HAP-1 (cell line): ENCODE measurements around the gene PLCB1.
A peak's percentile ranks its signal among the peaks of the same experiment; 100 is the strongest.

Experiments
- DNase-seq, 2 experiments: peaks; one replicate each; pipeline ENCODE4 v3.0.0-alpha.2; 2016 to 2020; ENCODE audit warnings: low spot score in 2 of 2
- H3K27me3 ChIP-seq: fragments of 250-450 bp; sonication (Bioruptor Pico); 2 replicates; pipeline ENCODE4 v1.5.1; 2020; ENCODE audit warnings: low read depth, mild to moderate bottlenecking, moderate library complexity
- H3K36me3 ChIP-seq: fragments of 250-450 bp; sonication (Bioruptor Pico); replicated peaks from 2 replicates; pipeline ENCODE4 v1.5.1; 2020; ENCODE audit warnings: mild to moderate bottlenecking
- H3K4me1 ChIP-seq: fragments of 250-450 bp; sonication (Bioruptor Pico); 2 replicates; pipeline ENCODE4 v1.5.1; 2020; ENCODE audit warnings: mild to moderate bottlenecking
- H3K4me3 ChIP-seq: fragments of 250-450 bp; sonication (Bioruptor Pico); 2 replicates; pipeline ENCODE4 v1.5.1; 2020; ENCODE audit warnings: mild to moderate bottlenecking, moderate library complexity
- H3K9me3 ChIP-seq: fragments of 250-450 bp; sonication (Bioruptor Pico); 2 replicates; pipeline ENCODE4 v1.5.1; 2020; ENCODE audit warnings: mild to moderate bottlenecking, moderate library complexity
- in situ Hi-C: fragments of 300-500 bp; cut with MboI; formaldehyde crosslinking; loops from 3 replicates; pipeline ENCODE4 v1.14.3; 2020; ENCODE audit warnings: low sequenced_read_pairs, inconsistent platforms, mixed read lengths

Gene PLCB1

DNA sequence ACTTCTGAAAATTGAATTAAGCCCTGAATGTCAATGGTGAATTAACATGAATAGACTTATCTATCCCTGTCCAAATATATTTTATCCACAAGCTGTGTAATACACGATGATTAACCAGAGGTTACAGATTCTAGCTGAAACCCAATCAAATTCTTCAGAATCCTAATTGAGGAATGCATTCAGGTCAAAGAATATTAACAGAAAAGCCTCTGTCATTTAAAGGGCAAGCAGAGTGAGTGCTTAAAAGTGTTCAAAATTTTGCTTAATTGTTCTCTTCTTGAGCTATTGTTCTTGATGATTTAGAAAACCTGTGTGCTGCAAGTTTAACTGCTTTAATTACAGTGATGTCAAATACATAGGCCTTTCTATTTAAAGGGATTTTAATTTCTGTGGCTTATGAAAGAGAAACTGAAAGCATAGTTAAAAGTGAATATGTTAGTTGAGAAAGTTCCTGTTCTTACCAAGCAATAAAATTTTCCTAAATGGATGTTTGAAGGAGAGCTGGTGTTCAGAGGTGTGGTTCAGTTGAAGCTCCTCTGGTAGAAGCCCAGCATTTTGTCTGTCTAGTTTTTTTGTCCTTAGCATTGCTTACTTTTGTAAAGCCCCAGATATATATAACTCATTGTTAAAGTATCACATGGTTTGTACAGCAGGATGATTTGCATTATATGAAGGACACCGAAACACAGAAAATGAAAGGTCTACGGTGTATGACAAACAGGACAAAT is 470.5 kb downstream of the PLCB1 start:
- H3K4me3 ChIP-seq = no peak overlapping the region

DNA sequence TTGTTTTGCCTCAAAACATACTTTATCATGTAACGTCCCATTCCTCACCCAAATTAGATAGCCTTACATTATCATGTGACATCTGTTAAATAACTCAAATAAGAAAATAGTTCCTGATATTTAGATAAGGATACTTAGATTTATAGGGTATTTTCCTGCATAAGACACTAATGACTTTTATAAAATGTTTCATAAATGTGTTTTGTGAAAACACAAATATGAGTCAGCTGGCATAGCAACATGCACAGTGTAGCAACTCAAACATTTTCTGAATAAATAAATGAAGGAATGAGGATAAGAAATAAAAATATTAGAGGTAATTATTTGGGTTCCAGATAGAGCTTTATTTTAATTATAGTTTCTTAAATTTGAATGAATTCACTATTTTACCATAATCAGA is 476.4 kb downstream of the PLCB1 start:
- no peaks in the 10 kb centered on the region for H3K9me3 ChIP-seq
- DNase-seq = no peak
- in situ Hi-C loops = no loop called here
- no peaks in the 10 kb centered on the region for H3K27me3 ChIP-seq
- H3K4me3 ChIP-seq = no peak overlapping the region
- H3K36me3 ChIP-seq = no peaks in the 10 kb centered on the region
- no peaks in the 10 kb centered on the region for H3K4me1 ChIP-seq

More for the DNA sequence above, 470.5 kb downstream of the PLCB1 start:
- Histone ChIP-seq H3K4me1 (peaks cover 6% of the 10 kb centered on the region), H3K36me3 (no peaks in the 10 kb centered on the region), H3K27me3 (no peaks in the 10 kb centered on the region), H3K9me3 (no peaks in the 10 kb centered on the region)
- in situ Hi-C loops = no loop called here
- no peak for DNase-seq

DNA sequence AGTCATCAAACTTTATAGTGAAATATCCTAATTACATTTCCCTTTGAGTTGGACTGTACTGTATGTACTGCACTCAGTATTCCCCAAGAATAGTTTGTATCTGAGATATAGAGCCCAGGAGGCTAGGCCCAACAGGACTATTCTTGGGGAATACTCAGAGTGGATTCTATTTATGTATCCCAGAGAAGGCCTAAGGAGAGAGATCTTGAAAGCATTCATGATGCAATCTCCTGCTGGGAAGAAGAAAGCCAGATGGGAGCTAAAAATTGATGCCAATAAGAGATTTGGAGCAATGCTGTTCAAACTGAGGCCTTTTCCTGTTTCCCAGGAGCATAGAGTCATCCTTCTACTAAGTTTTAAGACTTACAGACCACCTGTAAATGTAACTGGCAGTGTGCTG is 484.7 kb downstream of the PLCB1 start:
- H3K4me3 ChIP-seq = no peak overlapping the region
- DNase-seq = no peak
- H3K36me3 ChIP-seq = no peaks in the 10 kb centered on the region
- H3K27me3 ChIP-seq = no peaks in the 10 kb centered on the region
- H3K9me3 ChIP-seq = no peaks in the 10 kb centered on the region
- peaks cover 8% of the 10 kb centered on the region for H3K4me1 ChIP-seq
- in situ Hi-C loops = no loop called here

DNA sequence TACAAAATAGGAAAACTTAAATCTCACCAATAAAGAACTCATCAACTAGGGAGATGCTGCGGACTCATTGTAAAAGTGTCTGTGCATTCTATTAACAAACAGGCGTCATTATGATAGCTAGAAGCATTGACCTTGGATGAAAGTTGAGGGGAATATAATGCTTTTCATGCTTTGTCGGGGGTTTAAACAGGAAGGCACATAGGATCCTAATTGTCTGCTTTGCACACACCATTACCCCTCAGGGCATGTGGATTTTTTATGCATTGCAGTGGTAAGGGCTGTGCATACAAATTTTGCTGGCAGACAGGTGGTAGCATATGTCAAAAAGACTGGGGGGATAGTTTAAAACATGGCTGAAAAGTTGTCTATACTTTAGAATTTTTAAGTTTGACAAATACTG is 488.9 kb downstream of the PLCB1 start:
- in situ Hi-C loops = no loop called here
- Histone ChIP-seq H3K4me3 (no peak overlapping the region), H3K36me3 (no peaks in the 10 kb centered on the region), H3K4me1 (peaks cover 8% of the 10 kb centered on the region), H3K27me3 (no peaks in the 10 kb centered on the region), H3K9me3 (no peaks in the 10 kb centered on the region)
- peak; percentile 61 to 69 for DNase-seq

DNA sequence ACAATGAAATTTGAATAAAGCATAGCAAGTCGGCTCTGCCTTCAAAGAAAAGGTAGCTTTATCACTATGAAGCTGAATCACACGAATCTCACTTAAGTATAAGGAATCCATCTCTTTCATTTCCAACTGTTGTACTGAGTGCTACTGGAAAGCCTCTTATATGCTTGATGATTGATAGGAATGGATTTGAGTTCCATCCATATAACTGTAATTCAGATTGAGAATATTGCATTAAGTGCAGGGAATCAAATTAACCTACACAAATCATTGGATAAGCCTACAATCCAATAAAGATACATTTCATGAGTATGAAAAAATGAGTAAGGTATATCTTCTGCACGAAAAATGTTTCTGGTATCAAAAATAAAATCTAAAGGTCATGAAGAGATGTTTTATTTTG is 492.0 kb downstream of the PLCB1 start:
- DNase-seq = no peak
- Histone ChIP-seq H3K36me3 (no peaks in the 10 kb centered on the region), H3K4me3 (no peak overlapping the region), H3K27me3 (no peaks in the 10 kb centered on the region), H3K4me1 (peaks cover 8% of the 10 kb centered on the region), H3K9me3 (no peaks in the 10 kb centered on the region)
- in situ Hi-C loops = no loop called here

DNA sequence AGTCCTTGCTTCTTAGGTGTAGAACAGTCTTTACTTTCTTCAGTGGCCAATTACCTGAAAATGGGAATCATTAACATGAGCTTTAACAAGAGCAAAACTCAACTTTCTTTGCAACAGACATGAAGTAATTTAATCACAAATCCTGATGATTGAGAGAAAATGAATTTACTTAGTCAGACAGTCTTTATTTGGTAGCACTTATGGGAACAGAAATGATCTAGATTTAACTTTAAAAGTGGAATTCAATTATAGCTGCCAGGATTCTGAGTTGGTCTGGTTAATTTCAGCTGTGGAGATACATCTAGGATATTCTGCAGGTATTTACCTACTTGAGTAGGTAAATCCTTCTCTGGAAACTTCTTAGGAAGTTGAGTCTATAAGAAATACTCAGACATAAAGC is 492.6 kb downstream of the PLCB1 start:
- no peaks in the 10 kb centered on the region for H3K36me3 ChIP-seq
- DNase-seq = no peak
- no peak overlapping the region for H3K4me3 ChIP-seq
- peaks cover 8% of the 10 kb centered on the region for H3K4me1 ChIP-seq
- no peaks in the 10 kb centered on the region for H3K27me3 ChIP-seq
- no peaks in the 10 kb centered on the region for H3K9me3 ChIP-seq
- in situ Hi-C loops = no loop called here

DNA sequence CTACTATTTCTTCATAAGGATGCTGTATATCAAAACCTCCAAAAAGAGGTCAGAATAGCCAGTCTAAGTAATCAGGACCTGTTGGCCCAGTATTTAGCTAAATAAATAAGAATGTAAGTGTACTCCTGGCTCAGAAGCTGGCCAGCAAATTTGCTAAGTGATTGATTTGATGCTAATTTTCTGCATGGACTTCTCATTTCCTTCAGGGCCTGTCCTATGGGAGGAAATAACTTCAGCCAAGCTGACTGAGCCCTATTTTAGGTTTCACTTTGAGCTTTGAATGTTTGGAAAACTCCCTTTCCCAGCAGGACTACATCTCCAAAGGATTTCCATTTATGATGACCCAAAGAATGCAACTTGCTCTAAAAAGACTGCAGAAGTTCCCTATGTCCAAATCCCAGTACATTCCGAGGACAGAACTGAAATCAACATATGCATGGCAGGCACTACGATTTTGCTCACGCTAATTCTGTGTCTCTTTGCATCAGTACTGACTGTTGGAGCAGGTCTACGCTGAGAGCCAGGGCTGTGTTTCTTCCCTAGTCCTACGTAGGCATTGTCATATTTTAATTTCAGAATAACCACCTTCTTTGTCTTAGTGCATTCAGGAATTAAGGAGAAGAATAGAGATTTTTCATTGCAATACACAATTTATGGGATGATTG is 495.4 kb downstream of the PLCB1 start:
- DNase-seq = no peak
- no peaks in the 10 kb centered on the region for H3K4me1 ChIP-seq
- H3K27me3 ChIP-seq = no peaks in the 10 kb centered on the region
- H3K36me3 ChIP-seq = no peaks in the 10 kb centered on the region
- in situ Hi-C loops = no loop called here
- H3K4me3 ChIP-seq = no peak overlapping the region
- H3K9me3 ChIP-seq = no peaks in the 10 kb centered on the region

DNA sequence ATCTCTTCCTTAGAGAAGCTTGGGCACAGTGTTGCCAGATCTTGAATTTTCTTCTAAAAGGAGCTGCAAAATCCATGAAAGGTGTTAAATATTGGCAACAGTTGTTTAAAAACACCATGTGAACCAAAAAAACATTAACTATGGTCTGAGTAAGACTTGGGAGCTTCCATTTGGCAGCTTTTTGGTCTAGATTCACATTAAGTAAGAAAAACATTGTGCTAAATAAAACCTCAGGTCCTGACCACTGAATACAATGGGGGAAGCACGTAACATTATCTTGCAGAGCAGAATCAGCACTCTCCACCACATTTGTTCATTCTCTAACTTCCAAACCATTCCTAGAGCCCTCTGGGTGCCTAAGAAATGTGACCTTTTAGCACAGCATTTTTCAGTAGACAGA is 499.2 kb downstream of the PLCB1 start:
- in situ Hi-C loops = no loop called here
- H3K36me3 ChIP-seq = no peaks in the 10 kb centered on the region
- H3K4me1 ChIP-seq = no peaks in the 10 kb centered on the region
- no peaks in the 10 kb centered on the region for H3K27me3 ChIP-seq
- no peaks in the 10 kb centered on the region for H3K9me3 ChIP-seq
- no peak for DNase-seq
- no peak overlapping the region for H3K4me3 ChIP-seq

DNA sequence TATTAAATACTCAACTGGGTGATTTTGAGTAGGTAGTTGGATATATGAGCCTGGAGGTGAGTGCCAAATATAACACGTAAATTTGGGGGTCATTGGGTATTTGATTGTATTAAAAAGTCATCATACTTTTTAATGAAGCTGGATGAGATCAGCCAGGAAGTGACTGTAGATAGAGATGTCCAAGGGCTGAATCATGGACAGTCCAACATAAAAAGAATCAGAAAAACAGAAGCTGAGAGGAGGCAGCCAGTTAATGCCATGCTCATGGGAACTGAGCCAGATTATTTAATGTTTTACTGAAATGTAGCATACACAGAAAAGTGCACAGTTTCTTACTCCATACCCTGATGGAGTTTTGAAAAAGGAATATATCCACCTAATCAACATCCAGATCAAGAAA is 501.3 kb downstream of the PLCB1 start:
- no peaks in the 10 kb centered on the region for H3K36me3 ChIP-seq
- DNase-seq = no peak
- no peak overlapping the region for H3K4me3 ChIP-seq
- in situ Hi-C loops = no loop called here
- H3K4me1 ChIP-seq = no peaks in the 10 kb centered on the region
- H3K9me3 ChIP-seq = no peaks in the 10 kb centered on the region
- H3K27me3 ChIP-seq = no peaks in the 10 kb centered on the region

DNA sequence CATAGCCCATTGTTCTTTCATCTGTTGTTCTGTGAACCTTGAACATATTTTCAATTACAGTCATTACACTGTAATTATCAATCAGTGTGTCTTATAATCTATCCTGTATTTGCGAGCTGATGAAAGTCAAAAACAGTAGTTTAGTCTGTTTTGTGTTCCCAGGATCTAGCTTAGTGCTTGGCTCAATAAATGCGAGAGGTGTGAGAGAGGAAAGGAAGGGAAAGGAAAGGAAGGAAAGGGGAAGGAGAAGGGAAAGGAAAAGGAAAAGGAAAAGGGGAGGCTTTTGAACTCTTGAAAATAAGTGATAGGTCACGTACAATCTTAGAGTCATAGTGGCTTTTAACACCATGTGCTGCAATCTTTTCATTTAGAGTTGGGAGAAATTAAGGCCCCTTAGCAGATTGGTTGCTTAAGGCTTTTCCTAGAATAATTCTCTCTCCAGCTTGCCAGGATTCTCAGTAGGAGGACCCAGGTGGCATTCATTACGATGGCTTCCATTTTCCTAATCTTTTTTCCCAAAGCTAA is 503.0 kb downstream of the PLCB1 start:
- no peaks in the 10 kb centered on the region for H3K9me3 ChIP-seq
- H3K36me3 ChIP-seq = no peaks in the 10 kb centered on the region
- in situ Hi-C loops = no loop called here
- no peak overlapping the region for H3K4me3 ChIP-seq
- no peaks in the 10 kb centered on the region for H3K4me1 ChIP-seq
- H3K27me3 ChIP-seq = no peaks in the 10 kb centered on the region
- DNase-seq = no peak

DNA sequence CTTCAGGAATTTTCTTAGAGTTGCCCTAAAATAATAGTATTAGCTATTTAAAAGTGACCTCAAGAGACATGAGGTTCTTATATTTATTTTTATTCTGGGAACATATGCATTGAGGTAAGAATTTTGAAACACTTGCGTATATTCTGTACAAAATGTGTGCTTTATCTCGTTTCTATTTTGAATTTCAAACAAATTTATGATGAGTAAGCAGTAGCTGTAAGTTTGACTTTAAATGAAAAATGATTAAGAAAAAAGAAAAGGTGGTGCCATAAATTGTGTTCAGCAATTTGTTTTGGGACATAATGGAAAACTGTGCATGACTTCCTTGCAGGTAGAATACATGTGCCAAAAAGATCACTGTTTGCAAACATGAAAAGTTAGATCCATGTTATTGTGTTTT is 503.8 kb downstream of the PLCB1 start:
- Histone ChIP-seq H3K4me1 (no peaks in the 10 kb centered on the region), H3K27me3 (no peaks in the 10 kb centered on the region), H3K4me3 (no peak overlapping the region), H3K9me3 (no peaks in the 10 kb centered on the region), H3K36me3 (no peaks in the 10 kb centered on the region)
- no peak for DNase-seq
- in situ Hi-C loops = no loop called here

DNA sequence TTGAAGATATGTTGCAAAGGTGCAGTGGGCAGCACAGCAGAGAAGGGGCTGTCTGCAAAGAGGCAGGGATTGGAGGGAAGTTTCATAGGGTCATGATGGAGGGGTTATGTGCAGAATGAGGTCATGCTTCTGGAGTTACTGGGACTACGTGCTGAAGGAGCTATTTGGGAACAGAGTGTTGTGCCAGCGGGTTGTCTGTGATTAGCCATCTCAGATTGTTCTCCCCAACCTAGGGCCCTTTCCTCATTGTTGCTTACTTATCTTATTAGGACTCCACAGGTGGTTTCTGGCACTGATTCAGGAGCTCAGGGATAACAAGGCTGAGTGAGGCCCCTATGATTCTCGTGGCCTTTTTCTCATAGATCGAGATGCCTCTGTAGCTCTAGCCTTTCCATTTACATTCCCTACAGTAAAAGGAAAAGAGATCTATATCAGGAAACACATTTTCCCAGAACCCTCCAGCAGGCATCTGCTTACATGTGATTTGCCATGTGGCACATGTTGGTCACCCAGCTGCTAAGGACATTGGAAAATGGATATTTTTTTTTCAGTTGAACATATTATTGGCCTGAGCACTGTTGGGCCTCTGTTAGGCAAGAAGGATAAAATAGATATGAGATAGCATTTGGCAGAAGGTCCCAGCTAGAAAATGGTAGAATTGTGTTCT is 507.2 kb downstream of the PLCB1 start:
- Histone ChIP-seq H3K36me3 (no peaks in the 10 kb centered on the region), H3K27me3 (no peaks in the 10 kb centered on the region), H3K4me1 (no peaks in the 10 kb centered on the region), H3K4me3 (no peak overlapping the region), H3K9me3 (no peaks in the 10 kb centered on the region; the same call in 1 of the 2 replicates)
- DNase-seq = no peak
- in situ Hi-C loops = no loop called here

DNA sequence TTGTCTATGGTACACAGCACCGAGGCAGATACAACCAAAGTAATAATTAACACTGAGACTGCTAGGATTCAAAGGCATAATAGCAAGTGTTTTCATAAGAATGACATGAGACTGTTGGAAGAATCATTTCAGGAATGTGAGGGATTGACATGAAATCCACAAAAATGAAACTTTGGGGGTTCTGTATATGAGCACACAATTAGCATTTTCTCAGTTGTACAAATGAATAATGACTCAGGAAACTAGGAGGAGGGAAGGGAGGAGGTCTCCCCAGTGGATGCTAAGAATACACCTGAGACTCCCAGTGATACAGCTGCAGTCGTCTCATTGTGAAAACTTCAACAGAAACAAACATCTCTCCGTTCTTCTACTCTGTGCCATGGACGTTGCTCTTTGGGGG is 508.4 kb downstream of the PLCB1 start:
- no peaks in the 10 kb centered on the region for H3K36me3 ChIP-seq
- H3K9me3 ChIP-seq = no peaks in the 10 kb centered on the region; the same call in 1 of the 2 replicates
- DNase-seq = no peak
- no peak overlapping the region for H3K4me3 ChIP-seq
- in situ Hi-C loops = no loop called here
- H3K27me3 ChIP-seq = no peaks in the 10 kb centered on the region
- H3K4me1 ChIP-seq = no peaks in the 10 kb centered on the region

DNA sequence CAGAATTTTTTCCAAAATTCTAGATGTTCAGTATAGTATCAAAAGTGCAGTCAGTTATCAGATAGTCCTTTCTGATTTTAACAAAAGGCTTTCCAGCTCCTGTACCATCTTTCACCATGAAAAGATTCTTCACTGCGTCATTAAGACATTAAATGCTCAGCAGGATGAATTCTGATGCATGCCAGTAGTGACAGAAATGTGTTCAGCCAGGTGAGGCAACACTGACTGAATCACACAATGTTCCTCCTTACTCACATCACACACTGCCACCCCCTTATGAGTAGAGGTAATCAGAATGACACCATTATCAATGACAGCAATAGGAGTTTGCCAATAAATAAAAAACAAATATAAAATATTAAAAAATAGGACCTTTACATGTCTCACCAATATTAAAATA is 510.2 kb downstream of the PLCB1 start:
- DNase-seq = no peak
- Histone ChIP-seq H3K4me3 (no peak overlapping the region), H3K36me3 (no peaks in the 10 kb centered on the region), H3K4me1 (no peaks in the 10 kb centered on the region), H3K27me3 (no peaks in the 10 kb centered on the region), H3K9me3 (no peaks in the 10 kb centered on the region; the same call in 1 of the 2 replicates)
- in situ Hi-C loops = no loop called here
